Stimulated activated naive CD8-positive, alpha-beta T cell treated with anti-CD3 and anti-CD28 coated beads, Interleukin-15, Interleukin-2, amounts not matched to agents 100 U/mL and 50 U/mL, for 24 hours (primary cell): Measurements from ENCODE around the gene URM1.
A peak's percentile ranks its signal among the peaks of the same experiment; 100 is the strongest.

ENCODE experiments used
- ATAC-seq: fragments of 150-1000 bp; cut with Tn5 transposase; one replicate; pipeline ENCODE4 v1.10.0; 2021
- DNase-seq: peaks from one replicate; pipeline ENCODE4 v3.0.0; 2021

Gene URM1

GRCh38 chr9:128385496-128386460 is 14.6 kb downstream of the URM1 start:
- no peak for ATAC-seq
- DNase-seq: no peak

- DNase-seq (no peak), ATAC-seq (no peak)
Observed at GRCh38 chr9:128388150-128388549, 17.0 kb downstream of the URM1 start.

- DNase-seq: no peak
Observed at GRCh38 chr9:128389395-128390149, 18.4 kb downstream of the URM1 start.

GRCh38 chr9:128390150-128390812 is 19.1 kb downstream of the URM1 start:
- ATAC-seq (no peak), DNase-seq (no peak)

More at GRCh38 chr9:128389395-128390149, 18.4 kb downstream of the URM1 start:
- no peak for ATAC-seq

- ATAC-seq (no peak), DNase-seq (no peak)
Observed at GRCh38 chr9:128390813-128391711, 19.9 kb downstream of the URM1 start.

- ATAC-seq (no peak), DNase-seq (no peak)
Observed at GRCh38 chr9:128391956-128392301, 20.8 kb downstream of the URM1 start.

GRCh38 chr9:128392302-128393144 is 21.3 kb downstream of the URM1 start:
- DNase-seq: no peak
- ATAC-seq: no peak

GRCh38 chr9:128393145-128393775 is 22.1 kb downstream of the URM1 start:
- ATAC-seq (no peak), DNase-seq (no peak)

- DNase-seq (no peak), ATAC-seq (no peak)
Observed at GRCh38 chr9:128393970-128394369, 22.8 kb downstream of the URM1 start.

- ATAC-seq (no peak), DNase-seq (no peak)
Observed at GRCh38 chr9:128394379-128395168, 23.4 kb downstream of the URM1 start.

GRCh38 chr9:128396970-128397613 is 25.9 kb downstream of the URM1 start:
- no peak for ATAC-seq
- no peak for DNase-seq

GRCh38 chr9:128397831-128398230 is 26.7 kb downstream of the URM1 start:
- ATAC-seq (peak; percentile 40), DNase-seq (no peak)

GRCh38 chr9:128399861-128400260 is 28.7 kb downstream of the URM1 start:
- ATAC-seq (no peak), DNase-seq (no peak)

GRCh38 chr9:128404560-128404959 is 33.4 kb downstream of the URM1 start:
- ATAC-seq (no peak), DNase-seq (no peak)

- no peak for ATAC-seq
- DNase-seq: no peak
Observed at GRCh38 chr9:128405077-128405779, 34.1 kb downstream of the URM1 start.

GRCh38 chr9:128405780-128406171 is 34.6 kb downstream of the URM1 start:
- DNase-seq: no peak
- no peak for ATAC-seq

- no peak for ATAC-seq
- no peak for DNase-seq
Observed at GRCh38 chr9:128406848-128407391, 35.7 kb downstream of the URM1 start.

- no peak for ATAC-seq
Observed at GRCh38 chr9:128408963-128409431, 37.8 kb downstream of the URM1 start.

More at GRCh38 chr9:128408963-128409431, 37.8 kb downstream of the URM1 start:
- DNase-seq: no peak
